ENCODE measurements around the gene IDH2.
"Not testable (repeated sequence)": the region's sequence is repeated elsewhere in the genome, so short reads cannot be mapped to it uniquely, and the experiment has no call there.

IDH2 gene

DNA sequence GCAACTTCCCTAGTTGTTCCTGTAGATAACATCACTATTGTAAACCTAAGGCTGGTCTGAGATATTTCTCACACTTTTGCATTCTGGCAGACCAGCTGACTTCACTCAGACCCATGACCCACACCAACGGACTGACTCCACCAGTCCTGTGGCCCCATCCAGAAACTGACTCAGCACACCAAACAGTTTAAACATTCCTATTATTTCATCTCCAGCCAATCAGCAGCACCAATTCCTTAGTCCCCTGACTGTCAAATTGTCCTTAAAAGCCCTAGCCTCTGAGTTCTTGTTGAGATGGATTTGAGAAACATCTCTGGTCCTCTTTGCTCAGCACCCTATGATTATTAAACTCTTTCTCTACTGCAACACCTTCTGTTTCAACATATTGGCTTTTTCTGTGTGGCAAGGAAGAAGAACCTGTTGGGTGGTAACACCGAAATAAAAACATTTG, 12.2 kb upstream of the IDH2 start:
- no peak for DNase-seq (ENCODE audit: low read depth)

DNA sequence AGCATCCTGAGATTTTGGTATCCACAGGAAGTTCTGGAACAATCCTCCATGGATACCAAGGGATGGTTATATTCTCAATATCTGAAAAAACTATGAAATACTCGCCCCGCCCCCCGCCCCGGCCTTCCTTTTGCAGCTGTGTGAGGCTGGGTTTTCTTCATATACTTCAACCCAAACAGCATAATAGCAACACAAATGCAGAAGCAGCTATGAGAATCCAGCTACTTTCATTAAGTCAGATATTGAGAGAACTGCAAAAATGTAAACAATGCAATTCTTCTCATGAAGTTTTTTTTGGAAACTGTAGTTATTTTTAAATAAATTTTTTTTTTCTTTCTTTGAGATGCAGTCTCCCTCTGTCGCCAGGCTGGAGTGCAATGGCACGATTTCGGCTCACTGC, 10.9 kb upstream of the IDH2 start:
- no peak for DNase-seq (ENCODE audit: low read depth)

DNA sequence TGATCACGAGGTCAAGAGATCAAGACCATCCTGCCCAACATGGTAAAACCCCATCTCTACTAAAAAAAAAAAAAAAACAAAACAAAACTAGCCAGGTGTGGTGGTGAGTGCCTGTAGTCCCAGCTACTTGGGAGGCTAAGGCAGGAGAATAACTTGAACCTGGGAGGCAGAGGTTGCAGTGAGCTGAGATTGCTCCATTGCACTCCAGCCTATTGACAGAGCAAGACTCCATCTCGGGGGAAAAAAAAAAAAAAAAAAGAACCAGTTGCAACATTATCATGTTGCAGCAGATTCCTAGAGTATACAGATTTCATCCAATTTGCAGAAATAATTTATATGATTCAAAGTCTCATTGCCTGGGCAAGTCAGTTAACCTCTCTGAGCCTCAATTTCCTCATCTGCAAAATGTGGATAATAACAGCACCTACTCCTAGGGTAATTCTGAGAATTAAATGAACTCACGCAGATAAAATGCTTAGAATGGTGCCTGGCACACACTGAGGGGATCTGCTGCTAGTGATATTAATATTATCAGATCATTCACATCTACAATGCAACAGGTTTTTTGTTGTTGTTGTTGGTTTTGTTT, 7.0 kb upstream of the IDH2 start:
- peak; percentile 50 for DNase-seq (ENCODE audit: low read depth)

DNA sequence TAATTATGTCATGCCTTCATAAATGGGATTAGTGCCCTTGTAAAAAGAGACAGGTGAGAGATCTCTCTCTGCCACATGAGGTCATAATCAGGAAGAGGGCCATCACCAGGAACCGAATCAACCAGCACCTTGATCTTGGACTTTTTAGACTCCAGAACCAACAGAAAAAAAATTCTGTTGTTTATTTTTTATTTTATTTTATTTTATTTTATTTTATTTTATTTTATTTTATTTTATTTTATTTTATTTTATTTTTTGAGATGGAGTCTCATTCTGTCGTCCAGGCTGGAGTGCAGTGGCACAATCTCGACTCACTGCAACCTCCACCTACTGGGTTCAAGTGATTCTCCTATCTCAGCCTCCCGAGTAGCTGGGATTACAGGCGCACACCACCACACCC, 5.8 kb upstream of the IDH2 start:
- DNase-seq (ENCODE audit: low read depth), result not testable (repeated sequence)

DNA sequence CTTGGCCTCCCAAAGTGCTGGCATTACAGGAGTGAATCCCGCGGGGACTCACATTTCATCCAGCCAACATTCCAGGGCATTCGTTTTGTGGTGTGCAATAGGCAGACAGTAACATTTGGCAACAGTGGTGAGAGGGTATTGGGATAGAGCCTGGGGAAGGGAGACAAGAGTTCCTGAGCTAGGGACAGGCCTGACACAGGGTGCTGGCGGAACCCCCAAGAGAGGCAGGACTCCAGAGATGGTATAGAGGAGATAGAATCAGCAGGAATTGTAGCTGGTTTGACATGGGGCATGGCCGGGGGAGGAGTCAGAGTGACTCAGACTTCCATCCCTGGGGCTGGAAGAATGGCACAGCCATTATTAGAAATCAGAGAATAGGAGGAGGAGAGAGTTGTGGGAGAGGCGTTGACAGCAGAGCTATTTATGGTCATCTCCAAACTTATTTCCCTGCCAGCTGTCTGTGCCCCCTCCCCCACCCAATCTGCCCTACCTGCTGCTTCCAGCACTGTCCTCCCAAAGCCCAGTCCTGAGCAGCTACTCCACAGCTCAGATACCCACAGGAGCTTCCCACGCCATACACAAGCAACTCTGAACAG, 4.4 kb upstream of the IDH2 start:
- DNase-seq (ENCODE audit: low read depth), result peak; percentile 55

DNA sequence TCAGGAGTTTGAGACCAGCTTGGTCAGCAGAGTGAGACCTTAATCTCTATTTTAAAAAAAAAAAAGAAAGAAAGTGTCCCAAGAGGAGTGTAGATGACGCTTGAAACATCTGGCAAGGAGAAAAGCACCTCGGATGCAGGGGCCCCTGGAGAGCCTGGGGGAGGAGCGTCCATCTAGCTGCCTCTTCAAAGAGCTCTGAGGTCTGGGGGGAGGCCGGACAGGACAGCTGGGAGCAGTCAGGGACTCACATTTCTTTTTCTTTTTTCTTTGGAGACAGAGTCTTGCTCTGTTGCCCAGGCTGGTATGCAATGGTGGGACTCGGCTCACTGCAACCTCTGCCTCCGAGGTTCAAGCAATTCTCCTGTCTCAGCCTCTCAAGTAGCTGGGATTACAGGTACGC, 3.3 kb upstream of the IDH2 start:
- no peak for DNase-seq (ENCODE audit: low read depth)

DNA sequence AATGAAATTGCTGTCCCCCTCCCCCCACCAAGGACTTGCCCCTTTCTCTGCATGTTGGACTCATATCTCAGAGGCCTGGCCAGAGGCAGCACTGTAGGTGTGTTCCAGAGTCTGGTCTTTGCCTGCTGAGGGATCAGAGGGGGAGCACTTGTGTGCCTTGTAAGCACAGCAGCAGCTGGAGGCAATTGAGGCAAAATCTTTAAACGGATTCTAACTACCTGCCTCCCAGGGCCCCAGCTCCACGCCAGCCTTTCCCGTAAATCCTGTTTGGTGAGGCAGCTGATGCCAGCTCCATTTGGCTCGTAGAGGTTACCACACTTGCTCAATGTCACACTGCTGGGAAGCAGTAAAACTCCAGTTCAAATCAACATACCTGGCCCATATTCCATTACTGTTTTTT, 2.3 kb upstream of the IDH2 start:
- DNase-seq (ENCODE audit: low read depth), result no peak

DNA sequence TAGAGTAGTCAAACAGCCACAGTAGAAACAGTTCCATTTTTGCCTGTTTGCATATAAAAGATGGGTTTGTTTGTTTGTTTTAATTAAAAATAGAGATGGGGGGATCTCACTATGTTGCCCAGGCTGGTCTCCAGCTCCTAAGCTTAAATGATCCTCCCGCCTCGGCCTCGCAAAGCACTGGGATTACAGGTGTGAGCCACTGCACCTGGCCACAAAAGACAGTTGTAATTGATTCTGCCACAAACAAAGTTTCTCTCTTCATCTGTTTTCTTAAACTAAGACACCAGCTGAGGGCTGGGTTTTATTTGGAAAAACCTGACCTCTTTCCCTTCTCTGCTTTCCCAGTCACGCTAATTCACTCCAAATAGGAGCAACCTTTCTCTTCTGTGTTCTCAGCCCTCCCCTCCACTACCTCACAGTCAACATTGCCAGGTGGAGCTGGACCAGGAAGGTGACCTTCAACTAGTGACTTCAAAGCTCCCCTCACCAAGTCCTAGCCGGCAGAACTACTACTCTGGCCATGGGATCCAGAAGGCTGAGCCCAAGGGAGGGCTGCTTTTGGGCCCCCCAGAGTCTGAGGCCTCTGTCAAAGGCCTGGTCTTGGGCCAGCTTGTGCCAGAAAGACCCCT, 1.5 kb upstream of the IDH2 start:
- DNase-seq (ENCODE audit: low read depth), result no peak

DNA sequence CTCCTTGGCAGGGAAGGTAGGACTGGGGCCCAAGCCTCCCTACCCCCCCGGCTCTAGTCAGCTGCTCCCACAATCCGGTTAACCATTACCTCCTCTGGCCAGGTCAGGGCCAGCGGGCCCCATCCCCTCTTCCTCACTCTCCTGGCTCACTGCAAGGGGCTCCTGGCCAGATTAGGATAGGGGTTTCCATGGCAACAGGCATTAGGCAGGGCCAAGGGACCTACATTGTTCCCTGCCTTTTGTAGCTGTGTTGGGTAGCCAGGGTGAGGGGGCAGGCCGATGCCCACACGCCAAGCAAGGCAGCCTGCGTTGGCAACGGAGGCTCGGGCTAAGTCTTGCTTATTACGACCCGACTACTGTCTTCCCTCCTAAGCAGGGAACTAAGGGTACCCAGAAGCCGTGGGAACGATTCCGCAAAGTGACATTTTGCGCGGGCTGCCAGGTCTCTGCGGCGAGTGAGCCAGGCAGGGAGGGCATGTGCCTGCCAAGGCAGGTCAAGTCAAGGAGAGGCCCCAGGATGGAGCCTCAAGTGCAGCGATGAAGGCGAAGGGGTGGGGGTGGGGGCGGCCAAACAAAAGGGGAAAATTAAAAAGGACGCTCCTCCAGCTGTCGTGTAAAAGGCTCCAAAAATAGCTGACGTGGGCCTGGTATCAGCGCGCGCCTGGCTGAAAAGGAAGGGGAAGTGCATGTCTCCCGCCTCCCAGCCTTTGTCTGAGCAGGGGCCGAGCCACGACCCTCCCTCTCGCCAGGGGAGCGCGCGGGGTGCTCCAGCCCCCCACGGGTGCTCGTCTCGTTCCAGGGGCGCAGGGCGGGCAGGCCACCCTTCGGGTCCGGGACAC, 919 bp downstream of the IDH2 start:
- DNase-seq (ENCODE audit: low read depth), result no peak

DNA sequence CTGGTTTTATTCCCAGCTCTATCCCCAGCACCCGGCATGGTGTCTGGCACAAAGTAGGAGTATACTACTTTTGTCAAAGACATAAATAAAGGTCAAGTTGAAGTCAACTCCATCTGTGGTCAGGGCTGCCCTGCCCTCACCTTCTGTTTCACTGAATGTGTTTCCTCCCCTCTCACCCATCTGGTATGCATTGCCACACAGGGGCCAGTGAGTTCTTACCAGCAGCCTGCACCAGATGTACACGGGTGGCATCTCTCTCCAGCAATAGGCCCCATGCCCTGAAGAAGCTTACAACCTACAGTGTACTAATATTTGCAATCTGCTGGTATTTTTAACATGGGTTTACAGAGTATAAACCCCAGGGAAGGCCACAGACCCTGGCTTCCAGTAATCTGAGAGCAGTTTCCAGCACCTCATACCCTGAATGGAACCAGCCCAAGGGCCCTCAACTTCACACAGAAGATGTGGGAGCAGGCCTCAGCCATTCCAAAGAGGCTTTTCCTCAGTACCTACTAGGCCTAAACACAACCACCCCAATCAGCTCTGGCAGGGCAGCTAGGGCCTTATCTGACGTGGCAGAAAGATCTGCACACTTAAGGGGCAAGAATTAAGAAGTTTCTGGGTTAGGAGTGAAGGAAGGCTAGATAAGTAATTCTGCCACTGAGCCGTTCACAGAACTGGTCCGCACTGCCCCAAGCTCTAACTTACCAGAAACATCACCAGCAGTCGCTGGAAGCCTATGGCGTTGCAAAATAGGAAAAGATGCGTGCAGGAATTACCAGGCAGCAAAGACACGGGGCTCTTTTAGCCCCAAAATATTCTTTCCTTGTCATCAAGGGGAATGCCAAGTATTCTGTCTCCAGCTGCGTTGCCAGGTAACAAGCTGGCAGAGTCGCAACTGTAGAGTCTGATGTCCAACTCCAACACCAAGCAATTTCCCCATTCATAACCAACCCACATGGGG, 2.1 kb downstream of the IDH2 start:
- peak; percentile 90 for DNase-seq (ENCODE audit: low read depth)

DNA sequence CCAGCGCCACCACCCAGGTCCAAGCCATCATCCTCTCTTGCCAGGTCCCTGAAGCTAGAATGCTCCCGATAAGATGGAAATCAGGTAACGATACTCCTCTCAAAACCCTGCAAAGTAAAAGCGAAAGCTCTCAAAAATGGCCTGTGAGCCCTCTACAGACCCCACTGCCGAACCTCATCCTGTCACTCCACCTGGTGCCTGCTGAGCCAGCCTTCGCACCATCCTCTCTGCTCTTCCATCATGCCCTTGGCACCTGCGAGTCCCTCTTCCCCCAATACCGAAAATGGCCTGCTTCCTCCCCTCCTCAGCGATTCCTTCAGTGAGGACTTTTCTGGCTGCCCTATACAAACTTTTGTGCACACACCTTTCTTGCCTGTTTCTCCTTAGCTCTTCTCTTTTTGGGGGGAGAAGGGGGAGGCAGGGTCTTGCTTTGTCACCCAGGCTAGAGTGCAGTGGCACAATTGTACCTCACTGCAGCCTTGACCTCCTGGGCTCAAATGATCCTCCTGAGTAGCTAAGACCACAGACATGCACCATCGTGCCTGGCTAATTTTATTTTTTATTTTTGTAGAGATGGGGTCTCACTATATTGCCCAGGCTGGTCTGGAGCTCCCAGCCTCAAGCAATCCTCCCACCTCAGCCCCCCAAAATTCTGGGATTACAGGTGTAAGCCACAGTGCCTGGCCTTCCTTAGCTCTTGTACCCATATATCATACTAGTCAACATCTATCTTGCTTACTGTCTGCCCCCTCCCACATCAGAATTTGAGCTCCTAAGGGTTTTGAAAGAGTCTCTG, 3.0 kb downstream of the IDH2 start:
- no peak for DNase-seq (ENCODE audit: low read depth)

DNA sequence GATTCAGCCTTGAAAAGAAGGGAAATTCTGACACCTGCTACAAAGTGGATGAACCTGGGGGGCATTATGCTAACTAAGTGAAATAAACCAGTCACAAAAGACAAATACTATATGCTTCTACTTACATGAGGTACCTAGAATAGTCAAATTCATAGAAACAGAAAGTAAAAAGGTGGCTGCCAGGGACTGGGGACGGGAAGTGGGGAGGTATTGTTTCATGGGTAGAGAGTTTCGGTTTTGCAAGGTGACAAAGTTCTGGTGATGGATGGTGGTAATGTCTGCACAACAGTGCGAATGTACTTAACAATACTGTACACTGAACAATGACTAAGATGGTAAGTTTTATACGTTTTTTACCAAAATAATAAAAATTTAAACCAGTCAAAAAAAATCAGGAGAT, 4.8 kb downstream of the IDH2 start:
- DNase-seq (ENCODE audit: low read depth), result no peak

DNA sequence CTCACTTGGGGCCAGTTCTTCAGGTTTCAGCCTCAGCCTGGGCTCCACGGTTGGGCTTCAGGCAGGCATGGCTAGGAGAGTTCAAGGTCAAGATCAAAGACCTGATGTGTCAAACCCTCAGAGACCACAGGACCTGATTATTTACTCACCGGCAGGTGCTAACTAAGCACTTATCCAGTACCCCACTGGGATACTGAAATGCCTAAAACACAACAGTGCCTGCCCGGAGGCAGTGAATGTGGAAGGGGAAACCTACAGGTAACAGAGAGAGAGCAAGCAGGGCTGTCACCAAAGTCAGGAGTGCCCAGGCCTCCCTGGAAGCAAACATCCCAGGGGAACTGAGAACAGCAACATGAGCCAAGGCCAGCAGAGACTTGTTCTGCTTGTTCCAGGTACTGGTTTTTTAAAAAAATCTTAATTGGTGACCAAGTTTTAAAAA, 6.7 kb downstream of the IDH2 start:
- no peak for DNase-seq (ENCODE audit: low read depth)

DNA sequence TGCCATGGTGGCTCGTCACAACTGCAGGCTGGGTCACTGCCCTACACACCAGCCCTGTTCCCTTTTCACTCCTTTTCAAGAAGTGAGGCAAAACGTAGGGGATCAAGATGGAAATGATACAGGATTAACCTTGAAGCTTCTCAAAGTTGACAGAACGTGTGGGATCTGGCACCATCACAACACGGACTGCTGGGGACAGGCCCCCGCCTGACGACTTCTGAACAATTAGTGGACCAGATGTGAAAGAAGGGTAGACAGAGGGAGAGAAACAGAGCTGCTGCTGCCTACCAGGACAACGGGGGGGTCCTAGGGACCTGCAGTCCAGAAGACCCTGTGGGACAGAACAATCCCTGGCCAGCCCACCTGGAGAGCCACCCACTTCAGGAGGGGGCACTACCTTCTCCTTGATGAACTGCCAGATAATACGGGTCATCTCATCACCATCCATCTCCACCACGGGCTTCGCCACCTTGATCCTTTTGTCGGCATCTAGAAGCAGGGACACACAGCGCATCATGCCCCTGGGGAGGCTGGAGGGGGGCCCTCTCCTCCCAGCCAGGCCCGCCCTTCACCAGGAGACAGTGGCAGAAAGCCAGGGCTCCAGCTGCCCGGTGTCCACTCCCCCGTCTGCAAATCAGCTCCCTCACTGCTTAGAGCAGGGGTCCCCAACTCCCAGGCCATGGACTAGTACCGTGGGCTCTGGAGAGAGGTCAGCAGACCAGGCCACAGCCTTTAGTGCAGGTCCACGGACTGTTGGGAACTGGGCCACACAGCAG, 10.9 kb downstream of the IDH2 start:
- no peak for DNase-seq (ENCODE audit: low read depth)

DNA sequence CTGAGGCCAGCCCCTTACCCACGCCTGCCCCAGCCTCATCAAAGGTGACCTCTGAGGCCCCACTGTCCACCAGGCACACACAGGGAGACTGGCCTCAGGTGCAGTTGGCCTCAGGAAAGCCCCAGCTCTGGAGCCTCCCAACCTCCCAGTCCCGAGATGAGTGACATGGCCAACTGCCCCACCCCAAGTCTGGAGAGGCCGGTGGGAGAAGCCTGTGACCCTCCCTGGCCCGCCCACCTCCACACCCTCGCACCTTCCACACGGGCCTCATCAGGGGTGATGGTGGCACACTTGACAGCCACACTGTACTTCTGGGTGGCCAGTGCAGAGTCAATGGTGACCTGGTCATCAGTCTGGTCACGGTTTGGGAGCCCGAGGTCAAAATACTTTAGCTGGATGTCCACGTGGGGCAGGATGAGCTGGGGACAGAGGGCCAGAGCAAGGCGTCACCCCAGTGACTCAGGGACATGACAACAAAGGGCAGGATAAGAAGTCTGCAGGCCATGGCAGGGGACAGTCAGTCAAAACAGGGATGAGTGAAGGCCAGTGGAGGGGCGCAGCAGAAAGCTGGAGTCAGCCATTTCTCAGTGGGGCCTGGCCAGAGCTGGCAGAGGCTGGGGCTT, 11.9 kb downstream of the IDH2 start:
- DNase-seq (ENCODE audit: low read depth), result no peak

DNA sequence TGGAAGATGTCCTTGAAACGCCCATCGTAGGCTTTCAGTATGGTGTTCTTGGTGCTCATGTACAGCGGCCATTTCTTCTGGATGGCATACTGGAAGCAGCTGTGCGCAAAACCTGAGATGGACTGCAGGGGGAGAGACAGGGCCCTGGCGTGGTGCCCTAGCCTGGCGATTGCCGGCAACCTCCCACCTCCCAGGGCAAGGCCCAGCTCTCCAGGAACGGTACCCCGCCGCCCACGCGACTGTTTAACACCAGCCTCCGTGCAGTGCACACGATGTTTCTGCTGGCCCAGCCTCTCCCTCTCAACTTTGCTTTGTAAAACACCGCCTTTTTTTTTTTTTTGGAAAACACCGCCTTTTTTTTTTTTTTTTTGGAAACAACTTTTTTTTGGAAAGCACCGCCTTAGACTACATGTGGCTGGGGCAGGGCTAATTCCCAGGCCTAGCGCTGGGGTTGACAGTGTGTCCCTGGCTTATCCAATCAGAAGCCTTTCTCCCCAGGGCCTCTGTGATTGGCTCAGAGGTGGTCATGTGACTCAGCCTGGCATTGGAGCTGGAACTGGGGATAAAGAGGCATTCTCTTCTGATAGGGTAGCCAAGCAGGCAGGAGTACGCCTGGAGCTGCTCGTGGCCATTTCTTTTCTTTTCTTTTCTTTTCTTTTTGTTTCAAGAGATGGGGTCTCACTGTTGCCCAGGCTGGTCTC, 14.7 kb downstream of the IDH2 start:
- peak; percentile 27 for DNase-seq (ENCODE audit: low read depth)

DNA sequence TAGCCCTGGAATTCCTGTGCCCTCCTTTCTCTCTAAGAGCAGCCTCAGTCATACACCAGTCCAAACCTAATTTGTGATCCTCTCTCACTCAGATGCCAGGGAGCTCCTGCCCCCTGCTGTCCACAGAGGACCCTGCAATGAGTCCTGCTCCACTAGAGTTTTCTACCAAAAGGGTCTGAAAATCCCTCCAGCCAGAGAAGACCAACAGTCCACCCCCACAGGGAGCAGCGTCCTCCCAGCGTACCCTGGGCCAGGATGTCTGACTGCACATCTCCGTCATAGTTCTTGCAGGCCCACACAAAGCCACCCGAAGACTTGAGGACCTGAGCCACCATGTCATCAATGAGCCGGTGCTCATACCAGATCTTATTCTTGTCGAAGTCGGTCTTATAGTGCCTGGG, 15.4 kb downstream of the IDH2 start:
- no peak for DNase-seq (ENCODE audit: low read depth)

DNA sequence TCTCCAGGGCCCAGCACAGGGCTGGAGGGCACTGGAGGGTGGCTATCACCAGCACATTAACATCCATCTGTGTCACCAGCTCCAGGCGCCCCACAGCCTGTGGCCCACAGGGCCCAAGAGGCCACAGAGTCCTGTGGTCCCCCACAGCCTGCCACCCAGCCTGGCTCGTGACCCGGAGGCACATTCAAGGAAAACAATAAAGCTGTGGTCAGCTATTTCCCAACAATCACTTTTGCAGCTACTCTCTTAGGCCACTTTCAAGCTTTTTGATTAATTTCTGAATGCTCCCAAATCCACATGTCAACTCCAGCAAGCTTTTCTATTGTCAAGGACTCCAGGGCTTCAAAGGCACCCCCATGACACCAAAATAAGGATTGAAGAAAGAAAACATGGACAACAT, 16.7 kb downstream of the IDH2 start:
- DNase-seq (ENCODE audit: low read depth), result no peak

DNA sequence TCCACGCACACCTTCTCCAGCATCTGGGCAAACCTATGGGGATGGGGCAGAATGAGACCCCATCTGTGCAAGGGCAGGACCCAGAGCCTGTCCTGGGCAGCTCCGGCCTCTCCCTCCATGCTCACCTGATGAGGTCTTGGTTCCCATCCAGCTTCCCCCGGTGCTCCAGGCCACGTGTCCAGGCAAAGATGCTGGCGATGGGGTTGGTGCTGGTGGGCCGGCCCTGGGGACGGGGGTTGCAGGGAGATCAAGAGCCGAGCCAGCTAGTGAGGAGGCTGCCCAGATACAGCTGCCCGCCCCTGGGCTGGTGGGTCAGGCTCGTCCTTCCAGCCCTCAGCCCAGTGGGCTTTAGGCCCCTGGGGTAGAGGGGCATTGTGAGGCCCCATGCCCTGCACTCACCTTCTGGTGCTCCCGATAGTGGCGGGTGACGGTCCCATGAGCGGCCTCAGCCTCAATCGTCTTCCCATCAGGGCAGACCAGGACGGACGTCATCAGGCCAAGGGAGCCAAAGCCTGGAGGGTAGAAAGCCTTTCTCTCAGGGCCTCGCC, 17.3 kb downstream of the IDH2 start:
- no peak for DNase-seq (ENCODE audit: low read depth)
